ENCODE results near the gene PDGFD.
"Not testable (repeated sequence)": the region's sequence is repeated elsewhere in the genome, so short reads cannot be mapped to it uniquely, and the experiment has no call there.

PDGFD gene

GRCh38 chr11:104049116-104049515, 114.8 kb downstream of the PDGFD start:
- DNase-seq: no peak

- DNase-seq: not testable (repeated sequence)
Measured at GRCh38 chr11:104046858-104047257, 117.1 kb downstream of the PDGFD start.

- no peak for DNase-seq
Measured at GRCh38 chr11:104046331-104046730, 117.6 kb downstream of the PDGFD start.

- DNase-seq: no peak
Measured at GRCh38 chr11:104043678-104044239, 120.2 kb downstream of the PDGFD start.

- no peak for DNase-seq
Measured at GRCh38 chr11:104043142-104043541, 120.8 kb downstream of the PDGFD start.

GRCh38 chr11:104041792-104042191, 122.2 kb downstream of the PDGFD start:
- DNase-seq: no peak

DNA sequence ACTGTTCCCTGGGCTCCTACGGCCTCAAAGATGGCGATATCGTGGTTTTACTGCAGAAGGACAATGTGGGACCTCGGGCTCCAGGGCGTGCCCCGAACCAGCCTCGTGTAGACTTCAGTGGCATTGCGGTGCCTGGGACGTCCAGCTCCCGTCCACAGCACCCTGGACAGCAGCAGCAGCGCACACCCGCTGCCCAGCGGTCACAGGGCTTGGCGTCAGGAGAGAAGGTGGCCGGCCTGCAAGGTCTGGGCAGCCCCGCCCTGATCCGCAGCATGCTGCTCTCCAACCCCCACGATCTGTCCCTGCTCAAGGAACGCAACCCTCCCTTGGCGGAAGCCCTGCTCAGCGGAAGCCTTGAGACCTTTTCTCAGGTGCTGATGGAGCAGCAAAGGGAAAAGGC, 127.0 kb downstream of the PDGFD start:
- no peak for DNase-seq

DNA sequence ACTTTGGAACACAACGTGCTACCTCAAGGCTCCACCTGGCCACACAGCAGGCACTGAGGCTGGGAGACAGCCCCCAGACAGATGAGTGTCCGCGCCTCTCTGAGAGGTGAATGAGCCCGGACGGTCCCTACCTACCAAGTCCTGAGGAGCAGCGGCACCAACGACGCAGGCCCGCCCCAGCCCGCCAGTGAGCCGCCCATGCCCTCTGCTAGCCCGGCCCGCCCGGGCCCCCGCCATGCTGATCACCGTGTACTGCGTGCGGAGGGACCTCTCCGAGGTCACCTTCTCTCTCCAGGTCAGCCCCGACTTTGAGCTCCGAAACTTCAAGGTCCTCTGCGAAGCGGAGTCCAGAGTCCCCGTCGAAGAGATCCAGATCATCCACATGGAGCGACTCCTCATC, 127.4 kb downstream of the PDGFD start, which contains the start of gene DDI1:
Gene DDI1 (plus strand): TSS at position 53 of the 400 bp plus-strand sequence. CDS start 183 bp downstream, at position 236.
- no peak for DNase-seq

DNA sequence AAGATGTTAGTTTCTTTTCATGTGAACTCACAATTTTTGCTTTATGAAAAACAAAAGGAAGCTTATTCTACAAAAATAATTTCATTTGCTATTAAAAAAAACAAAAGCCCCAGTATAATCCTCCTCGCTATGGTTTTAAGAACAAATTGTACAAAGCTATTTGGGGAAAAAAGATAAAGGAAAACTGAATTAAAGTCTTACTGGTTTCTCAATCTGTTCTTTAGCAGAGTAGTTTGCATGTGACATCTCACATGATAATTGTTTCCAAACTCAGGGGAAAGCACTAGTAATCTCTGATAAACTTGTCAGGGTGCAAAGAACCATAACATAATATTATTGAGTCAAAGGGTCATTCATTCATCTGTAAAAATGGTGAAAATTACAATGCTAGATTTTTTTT, 130.4 kb downstream of the PDGFD start:
- no peak for DNase-seq

GRCh38 chr11:104033134-104033533, 130.8 kb downstream of the PDGFD start:
- no peak for DNase-seq

DNA sequence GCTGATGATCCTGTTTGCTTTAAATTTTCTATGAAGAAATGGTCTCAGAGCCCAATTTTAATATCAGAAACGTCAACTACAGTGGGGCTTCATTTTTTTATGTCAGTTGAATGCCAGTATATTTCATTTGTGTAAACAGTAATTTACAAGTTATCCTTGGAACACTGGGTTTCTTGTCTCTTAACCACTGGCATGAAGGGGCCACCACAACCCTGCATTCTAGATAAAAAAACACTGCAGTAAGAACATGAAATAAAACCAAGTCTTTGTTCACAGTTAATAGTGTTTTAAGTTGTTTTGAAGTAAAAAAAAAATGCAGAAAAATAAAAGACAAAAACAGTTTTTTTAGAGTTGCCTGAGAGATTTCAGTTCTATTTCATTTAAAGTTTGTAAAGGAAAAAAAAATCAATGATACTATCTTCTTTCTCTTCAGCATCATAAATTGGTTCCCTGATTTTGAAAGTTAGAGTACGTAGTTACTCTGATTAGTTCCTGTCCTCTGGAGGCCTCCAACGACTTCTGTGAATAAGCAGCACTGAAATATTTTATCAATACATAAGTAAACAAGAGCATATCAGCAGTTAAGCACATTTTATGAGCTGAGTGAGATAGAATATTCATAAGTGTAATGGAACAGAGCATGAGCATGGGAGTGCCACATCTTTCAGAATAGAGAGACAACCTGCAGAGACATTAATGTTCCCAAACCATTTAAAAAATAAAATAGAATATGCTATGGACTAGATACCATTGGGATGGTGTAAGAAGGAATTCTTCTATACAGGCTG, 135.3 kb downstream of the PDGFD start:
- no peak for DNase-seq

DNA sequence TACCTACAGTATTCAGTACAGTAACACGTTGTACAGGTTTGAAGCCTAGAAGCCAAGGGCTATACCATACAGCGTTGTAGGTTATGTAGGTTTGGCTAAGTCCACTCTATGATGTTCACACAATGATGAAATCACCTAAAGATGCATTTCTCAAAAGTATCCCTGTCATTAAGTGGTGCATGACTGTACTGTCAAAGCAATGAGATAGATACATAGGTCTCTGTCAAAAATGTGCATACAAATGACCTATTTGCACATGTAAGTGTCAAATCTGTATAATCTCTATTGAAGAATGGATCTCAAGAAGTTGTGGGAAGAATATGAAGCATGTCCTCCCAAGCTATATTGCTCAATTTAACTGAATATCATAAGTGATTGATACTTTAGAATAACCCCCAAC, 139.4 kb downstream of the PDGFD start:
- no peak for DNase-seq

DNA sequence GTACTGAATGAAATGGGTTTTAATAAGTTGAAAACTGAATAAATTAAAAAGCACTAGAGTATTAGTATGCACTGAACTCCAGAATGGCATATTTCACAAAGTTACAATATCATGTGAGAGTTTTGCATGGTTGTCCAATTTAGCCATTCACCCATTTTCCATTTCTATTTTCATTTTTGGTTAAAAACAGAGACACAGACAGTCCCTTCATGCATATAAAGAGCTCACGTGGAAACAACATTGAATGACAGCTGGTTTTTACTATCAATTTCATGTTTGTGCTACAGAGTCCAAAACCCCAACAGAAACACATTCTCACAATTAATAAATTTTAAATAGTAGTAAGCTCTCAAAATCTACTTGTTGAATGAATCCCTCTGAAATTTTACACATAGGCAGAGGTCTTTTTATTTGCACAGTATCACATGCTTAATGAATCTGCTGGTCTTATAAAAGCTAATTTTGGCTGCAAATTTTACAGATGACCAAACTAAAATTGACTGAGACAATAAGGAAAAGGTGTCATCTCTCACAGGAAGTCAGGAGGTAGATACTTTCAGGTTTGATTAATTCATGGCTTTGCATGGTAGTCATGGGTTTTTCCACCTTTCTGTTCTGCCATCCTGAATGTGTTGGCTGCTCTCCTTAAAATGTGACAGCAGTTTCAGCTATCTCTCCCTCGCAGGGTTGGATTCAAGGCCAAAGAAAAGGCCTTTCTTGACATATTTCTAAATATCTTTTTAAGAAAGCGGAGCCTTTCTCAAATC, 148.1 kb downstream of the PDGFD start:
- no peak for DNase-seq

DNA sequence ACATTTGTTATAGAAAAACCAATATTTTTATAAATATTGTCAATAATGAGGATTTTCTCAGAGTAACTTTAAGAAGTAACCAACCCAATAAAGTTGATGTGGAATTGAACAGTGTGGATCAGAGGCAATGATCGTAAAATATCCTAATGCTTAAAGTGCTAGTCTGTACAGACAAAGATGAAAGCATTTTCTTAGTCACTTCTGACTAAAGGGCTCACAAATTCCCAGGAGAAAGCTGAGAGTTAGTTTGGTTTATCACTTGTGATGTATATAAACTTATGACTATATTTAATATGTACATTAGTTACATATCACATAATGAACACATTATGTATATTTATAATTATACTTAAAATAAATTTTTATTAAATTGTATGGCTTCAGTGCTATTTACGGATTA, 152.9 kb downstream of the PDGFD start:
- DNase-seq: no peak

GRCh38 chr11:104009744-104010143, 154.2 kb downstream of the PDGFD start:
- DNase-seq: no peak

GRCh38 chr11:104005234-104005855, 158.6 kb downstream of the PDGFD start:
- no peak for DNase-seq

GRCh38 chr11:104003491-104003890, 160.5 kb downstream of the PDGFD start:
- DNase-seq: no peak

- no peak for DNase-seq
Measured at GRCh38 chr11:104001561-104002056, 162.3 kb downstream of the PDGFD start.

GRCh38 chr11:104000798-104001197, 163.1 kb downstream of the PDGFD start:
- no peak for DNase-seq

- no peak for DNase-seq
Measured at GRCh38 chr11:103998826-103999508, 165.0 kb downstream of the PDGFD start.

- no peak for DNase-seq
Measured at GRCh38 chr11:103997082-103997481, 166.9 kb downstream of the PDGFD start.

GRCh38 chr11:103995896-103996295, 168.1 kb downstream of the PDGFD start:
- DNase-seq: no peak

DNA sequence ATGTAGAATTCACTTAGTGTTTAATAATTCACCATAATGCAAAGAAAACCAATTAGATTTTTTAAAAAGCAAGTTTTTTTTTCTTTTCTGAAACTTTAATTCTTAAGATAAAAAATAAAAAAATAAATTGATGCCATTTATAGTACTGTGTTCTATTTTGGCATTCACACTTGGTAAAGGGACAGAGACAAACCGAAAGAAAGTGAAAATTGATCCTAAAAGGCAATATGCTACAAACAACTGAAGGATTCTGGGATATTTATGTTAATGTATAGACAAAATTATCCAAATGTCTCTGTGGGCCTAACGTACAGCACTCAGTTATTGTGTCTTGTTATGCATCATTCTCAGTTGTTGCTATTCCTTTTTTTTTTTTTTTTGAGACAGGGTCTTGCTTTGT, 169.4 kb downstream of the PDGFD start:
- no peak for DNase-seq
